SK-N-DZ (cell line): ENCODE results near the gene IL11RA. TPM values are rescaled to one million over a fixed set of nuclear protein-coding genes. Genes with fewer than 3 reads are reported as not detected.

Experiments used
- DNase-seq: peaks from one replicate; pipeline ENCODE4 v3.0.0-alpha.2; 2015; ENCODE audit warnings: low spot score
- polyA plus RNA-seq, 2 experiments: library from polyadenylated mRNA; depleted of rRNA; stranded (reverse); fragments of >200 nt; gene quantifications; 2 replicates each; pipeline ENCODE4 v1.2.3, GENCODE V29; 2014

IL11RA gene
- 47.3 and 63.7 TPM in 2 replicates for polyA plus RNA-seq (2014; cell fraction: cytosol; rRNA removed)
- 133 and 136 TPM in 2 replicates for polyA plus RNA-seq (2014; cell fraction: nucleus; rRNA removed)

GRCh38 chr9:34651876-34652601, at the start of gene IL11RA:
IL11RA (plus strand) TSS chr9:34652185; CDS start chr9:34655218, 3,033 bp downstream.
- peak; percentile 87 for DNase-seq

- peak; percentile 88 for DNase-seq
Measured at GRCh38 chr9:34603610-34604231, 48.3 kb upstream of the IL11RA start.

GRCh38 chr9:34606190-34606589, 45.8 kb upstream of the IL11RA start:
- no peak for DNase-seq

- no peak for DNase-seq
Measured at GRCh38 chr9:34606905-34607304, 45.1 kb upstream of the IL11RA start.

GRCh38 chr9:34607331-34607730, 44.7 kb upstream of the IL11RA start:
- DNase-seq: no peak

GRCh38 chr9:34610434-34611206, 41.4 kb upstream of the IL11RA start:
- no peak for DNase-seq

GRCh38 chr9:34611251-34611810, 40.7 kb upstream of the IL11RA start:
- no peak for DNase-seq

- DNase-seq: peak; percentile 83
Measured at GRCh38 chr9:34611811-34612787, 39.9 kb upstream of the IL11RA start, which contains the start of gene RPP25L. RPP25L (minus strand) TSS chr9:34612097; CDS start chr9:34611296, 801 bp downstream.

- peak; percentile 78 for DNase-seq
Measured at GRCh38 chr9:34612788-34613390, 39.1 kb upstream of the IL11RA start.

- peak; percentile 81 for DNase-seq
Measured at GRCh38 chr9:34615132-34615531, 36.9 kb upstream of the IL11RA start.

GRCh38 chr9:34620061-34620994, 31.7 kb upstream of the IL11RA start, which contains the start of gene DCTN3:
DCTN3 (minus strand) TSS chr9:34620495; CDS start chr9:34620464, 31 bp downstream.
- peak; percentile 95 for DNase-seq

- DNase-seq: no peak
Measured at GRCh38 chr9:34623374-34624235, 28.4 kb upstream of the IL11RA start.

- DNase-seq: no peak
Measured at GRCh38 chr9:34624475-34625185, 27.4 kb upstream of the IL11RA start.

- no peak for DNase-seq
Measured at GRCh38 chr9:34625186-34625486, 26.8 kb upstream of the IL11RA start.

- DNase-seq: no peak
Measured at GRCh38 chr9:34627716-34628655, 24.0 kb upstream of the IL11RA start.
